Panc1 (cell line): Measurements from ENCODE around the gene RBM4. TPM values are rescaled to one million over a fixed set of nuclear protein-coding genes. Genes with fewer than 3 reads are reported as not detected.

Experiments
- ATAC-seq: fragments of 200-7000 bp; cut with Tn5 transposase; 2 replicates; pipeline ENCODE4 v1.9.1; 2020; ENCODE audit warnings: mild to moderate bottlenecking, moderate library complexity
- BruUV-seq: library from RNA; stranded (reverse); fragments of 400-500 nt; replicated peaks from 2 replicates; lab custom pipeline; 2021; lab: Mats Ljungman, UMichigan
- CTCF ChIA-PET: fragments of 300-600 bp; sonication (Branson Sonifier 250); formaldehyde crosslinking; loops from one replicate; lab custom pipeline; 2022; ENCODE audit warnings: antibody characterized with exemption; lab: Charles Lee
- POLR2A ChIA-PET: fragments of 300-600 bp; sonication (Branson Sonifier 250); formaldehyde crosslinking; loops from one replicate; lab custom pipeline; 2022; ENCODE audit warnings: antibody characterized with exemption; lab: Charles Lee
- DNase-seq: peaks from one replicate; pipeline ENCODE4 v3.0.0-alpha.2; 2010; ENCODE audit warnings: low read depth, low spot score
- H3K27ac ChIP-seq: 2 replicates; pipeline ENCODE4 v1.5.1; 2011; ENCODE audit warnings: mild to moderate bottlenecking, low read length, inconsistent platforms
- H3K27me3 ChIP-seq: fragments of 200-500 bp; sonication (Bioruptor generic); 2 replicates; pipeline ENCODE4 v1.6.0; 2014; ENCODE audit warnings: low read length, inconsistent platforms; ENCODE audit not compliant: control insufficient read depth, insufficient read depth
- H3K36me3 ChIP-seq: fragments of 200-500 bp; sonication (Bioruptor generic); 2 replicates; pipeline ENCODE4 v1.5.1; 2014; ENCODE audit warnings: inconsistent platforms, mild to moderate bottlenecking, low read length, moderate library complexity; ENCODE audit not compliant: control insufficient read depth, insufficient read depth
- H3K4me1 ChIP-seq: 2 replicates; pipeline ENCODE4 v1.5.1; 2011; ENCODE audit warnings: inconsistent platforms, mild to moderate bottlenecking, low read length, moderate library complexity; ENCODE audit not compliant: control insufficient read depth, insufficient read depth
- H3K4me3 ChIP-seq, 2 experiments: 2 replicates each; pipeline ENCODE4 v1.5.1; 2011 to 2012; ENCODE audit warnings: low read depth in 2 of 2, low read length in 2 of 2, mild to moderate bottlenecking in 2 of 2, inconsistent platforms in 1 of 2, moderate library complexity in 1 of 2
- H3K9me3 ChIP-seq: fragments of 200-500 bp; sonication (Bioruptor generic); 2 replicates; pipeline ENCODE4 v1.5.1; 2014; ENCODE audit warnings: low read depth, mild to moderate bottlenecking, inconsistent platforms, low read length, moderate library complexity; ENCODE audit not compliant: control insufficient read depth, insufficient read depth
- CTCF ChIP-seq: fragments of 450-650 bp; IDR thresholded peaks from 2 replicates; pipeline ENCODE4 v1.5.1; 2017; ENCODE audit warnings: mild to moderate bottlenecking
- POLR2AphosphoS5 ChIP-seq: IDR thresholded peaks from 2 replicates; pipeline ENCODE4 v1.6.1; 2012; ENCODE audit warnings: mild to moderate bottlenecking, low read depth, low read length, moderate library complexity
- REST ChIP-seq, 2 experiments: IDR thresholded peaks; 2 replicates each; pipeline ENCODE4 v1.6.1; 2011 to 2012; ENCODE audit warnings: low read depth in 2 of 2, control low read depth in 1 of 2, low read length in 1 of 2, mild to moderate bottlenecking in 1 of 2, moderate library complexity in 1 of 2; ENCODE audit not compliant: insufficient read depth in 1 of 2
- SIN3A ChIP-seq: IDR thresholded peaks from 2 replicates; pipeline ENCODE4 v1.6.1; 2012; ENCODE audit warnings: low read depth, mild to moderate bottlenecking, low read length, moderate library complexity, borderline replicate concordance; ENCODE audit not compliant: insufficient read depth
- TCF7L2 ChIP-seq: IDR thresholded peaks from 2 replicates; pipeline ENCODE4 v1.6.1; 2011; ENCODE audit warnings: mild to moderate bottlenecking, low read depth, low read length, inconsistent platforms
- in situ Hi-C: cut with HindIII; loops from 2 replicates; pipeline ENCODE4 v1.10.0; 2016; ENCODE audit warnings: low sequenced_read_pairs, low pct_unique_long_range_greater_than_20kb
- intact Hi-C: fragments of 100-400 bp; cut with micrococcal nuclease; formaldehyde crosslinking; loops from one replicate; pipeline ENCODE4 v1.10.0; 2022; ENCODE audit not compliant: unreplicated experiment
- total RNA-seq: library from RNA; stranded (reverse); gene quantifications from one replicate; pipeline ENCODE4 v1.2.1, GENCODE V29; 2021; ENCODE audit not compliant: unreplicated experiment

Gene RBM4
- total RNA-seq, 1 experiment from 2014 or later, result 195 TPM

GRCh38 chr11:66612458-66612857 lies 26.0 kb upstream of the RBM4 start:
- no peak for DNase-seq
- no peak overlapping the region for H3K27ac ChIP-seq
- ChIA-PET CTCF (no interaction called here), POLR2A (no interaction called here)
- no peak overlapping the region for H3K4me3 ChIP-seq
- H3K36me3 ChIP-seq, result peaks cover 2% of the 10 kb centered on the region; the same call in 1 of the 2 replicates
- 0 out of 2 replicates have a peak, but pooled peaks cover 5% of the 10 kb centered on the region for H3K4me1 ChIP-seq
- H3K9me3 ChIP-seq, result no peaks in the 10 kb centered on the region
- intact Hi-C loops, result no loop called here
- TF ChIP-seq POLR2AphosphoS5 (no peak), TCF7L2 (no peak), SIN3A (no peak), REST (IDR thresholded peaks at IDR 0.05; ENCODE audit: insufficient read depth in 1 of 2, low read depth in 2 of 2, low read length in 1 of 2) (no peak), CTCF (no peak)
- no peak for ATAC-seq
- no peaks in the 10 kb centered on the region for H3K27me3 ChIP-seq
- in situ Hi-C loops, result no loop called here
- BruUV-seq, result no TSS peak

DNA sequence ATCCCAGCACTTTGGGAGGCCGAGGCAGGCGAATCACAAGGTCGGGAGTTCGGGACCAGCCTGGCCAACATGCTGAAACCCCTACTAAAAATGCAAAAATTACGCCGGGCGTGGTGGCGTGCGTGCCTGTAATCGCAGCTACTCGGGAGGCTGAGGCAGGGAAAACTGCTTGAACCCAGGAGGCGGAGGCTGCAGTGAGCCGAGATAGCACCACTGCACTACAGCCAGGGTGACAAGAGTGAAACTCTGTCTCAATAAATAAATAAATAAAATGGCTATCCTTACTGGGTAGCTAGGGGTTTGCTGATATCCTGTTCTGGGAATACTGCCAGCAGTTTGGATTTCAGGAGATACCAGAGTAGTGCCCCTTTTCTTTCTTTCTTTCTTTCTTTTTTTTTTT lies 24.4 kb upstream of the RBM4 start:
- Histone ChIP-seq H3K27me3 (no peaks in the 10 kb centered on the region), H3K36me3 (peaks cover 6% of the 10 kb centered on the region), H3K9me3 (no peaks in the 10 kb centered on the region), H3K4me3 (no peak overlapping the region), H3K27ac (no peak overlapping the region), H3K4me1 (peaks cover 7% of the 10 kb centered on the region; the same call in 1 of the 2 replicates)
- TF ChIP-seq TCF7L2, result no peak
- no peak for TF ChIP-seq REST (IDR thresholded peaks at IDR 0.05; ENCODE audit: insufficient read depth in 1 of 2, low read depth in 2 of 2, low read length in 1 of 2)
- no peak for TF ChIP-seq CTCF
- TF ChIP-seq SIN3A, result no peak
- ChIA-PET CTCF (no interaction called here), POLR2A (interaction anchor here (0.6 to 0.7 kb wide), 2 partner anchors 57 to 126 kb away, joined by 4 to 6 read pairs; no protein-coding TSS in a partner anchor)
- in situ Hi-C loops (no loop called here), intact Hi-C loops (no loop called here)
- no TSS peak for BruUV-seq
- DNase-seq, result no peak
- no peak for ATAC-seq
